Measurements from ENCODE around the gene MYOZ2. TPM values are rescaled to one million over a fixed set of nuclear protein-coding genes. Genes with fewer than 3 reads are reported as not detected.

MYOZ2 gene
- total and polyA plus RNA-seq, 2 donors (not counting 3 experiments of a cell fraction or from before 2014, with no cell fraction given): 0.11 to 0.13 TPM

DNA sequence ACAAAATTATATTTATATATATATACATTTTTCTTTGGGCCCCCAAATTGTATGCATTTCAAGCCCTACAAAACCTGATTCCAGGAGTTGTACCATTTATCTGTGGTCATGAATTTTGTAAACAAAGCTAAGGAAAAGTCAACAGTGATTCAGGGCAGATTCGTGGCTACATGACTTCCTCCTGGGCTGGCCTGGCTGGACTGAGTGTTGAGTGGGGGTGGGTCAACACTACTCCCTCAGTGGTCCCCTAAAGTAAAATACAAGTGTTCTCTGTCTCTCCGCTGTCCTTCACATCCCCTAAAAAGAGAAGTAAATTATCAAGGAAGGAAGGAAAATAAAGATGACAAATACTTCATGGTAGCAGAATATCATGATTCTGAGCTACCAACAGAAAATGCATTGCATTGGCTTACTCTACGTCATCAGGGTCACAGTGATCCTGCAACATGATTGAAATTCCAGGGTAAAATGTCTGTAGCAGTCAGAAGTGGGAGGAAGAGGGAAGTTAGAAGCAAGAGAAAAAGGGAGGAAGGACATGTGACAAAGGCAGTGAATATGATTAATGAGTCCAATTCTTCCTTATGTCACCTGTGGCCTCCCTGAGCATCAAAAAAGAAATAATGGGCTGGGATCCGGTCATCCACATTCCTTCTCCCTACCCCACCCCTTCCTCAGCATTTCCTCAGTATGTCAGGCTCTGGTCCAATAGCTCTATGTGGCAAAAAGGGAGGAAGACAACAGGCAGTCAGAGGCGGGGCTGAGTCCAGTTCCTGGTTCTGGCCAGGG, 42.4 kb upstream of the MYOZ2 start:
- intact Hi-C loops (cut with micrococcal nuclease): no loop called here
- CTCF ChIA-PET: interaction anchor here (0.7 to 2.5 kb wide), 2 partner anchors 10 to 52 kb away, joined by 3 to 9 read pairs; no protein-coding TSS in a partner anchor
- peak overlapping the region; percentile 13 for H3K4me2 ChIP-seq (ENCODE audit: insufficient read depth, low read length)
- peak overlapping the region; percentile 19 for H3K27ac ChIP-seq (ENCODE audit: insufficient read depth, low read depth, low read length)
- no peaks in the 10 kb centered on the region for H3K9me3 ChIP-seq (replicated peaks; ENCODE audit: control insufficient read depth, insufficient read depth, low read length)
- no peaks in the 10 kb centered on the region for H3K36me3 ChIP-seq (ENCODE audit: control insufficient read depth in 2 of 2, extremely low read depth in 1 of 2, insufficient read depth in 2 of 2, low read length in 2 of 2)
- no peak overlapping the region for H3K9ac ChIP-seq (replicated peaks; ENCODE audit: extremely low read depth, insufficient read depth, low read length)
- DNase-seq (ENCODE audit: low read depth, low spot score): no peak
- POLR2A ChIA-PET: no interaction called here
- dilution Hi-C loops (cut with MboI; ENCODE audit: extremely low pct_ligation_motif_present, low sequenced_read_pairs): no loop called here
- H3K79me2 ChIP-seq (ENCODE audit: control insufficient read depth, insufficient read depth, low read length): no peaks in the 10 kb centered on the region
- H2AFZ ChIP-seq (ENCODE audit: low read depth, low read length): peak overlapping the region; percentile 37
- H3K9me1 ChIP-seq (replicated peaks; ENCODE audit: control insufficient read depth, extremely low read depth, insufficient read depth, low read length): no peaks in the 10 kb centered on the region
- H4K20me1 ChIP-seq (replicated peaks; ENCODE audit: control insufficient read depth, extremely low read depth, insufficient read depth, low read length): no peaks in the 10 kb centered on the region
- peak; percentile 76 for FAIRE-seq
- BruUV-seq (replicated peaks): no TSS peak
- H3K4me1 ChIP-seq (ENCODE audit: control insufficient read depth, extremely low read depth, insufficient read depth, low read length): peaks cover 16% of the 10 kb centered on the region
- H3K27me3 ChIP-seq (ENCODE audit: control insufficient read depth in 2 of 2, insufficient read depth in 2 of 2, low read length in 2 of 2): no peaks in the 10 kb centered on the region
- no peak overlapping the region for H3K4me3 ChIP-seq (replicated peaks in 1 of 3; ENCODE audit: insufficient read depth in 1 of 3, low read depth in 1 of 3, low read length in 3 of 3)
- TF ChIP-seq GATA2 (IDR thresholded peaks at IDR 0.05; ENCODE audit: insufficient read depth, insufficient read length, low read depth, low read length): peak; percentile 43
- TF ChIP-seq POLR2A (IDR thresholded peaks at IDR 0.05; ENCODE audit: low read depth, low read length): no peak
- peak; percentile 44 for TF ChIP-seq FOS (IDR thresholded peaks at IDR 0.05; ENCODE audit: borderline replicate concordance, insufficient read depth, low read length)

DNA sequence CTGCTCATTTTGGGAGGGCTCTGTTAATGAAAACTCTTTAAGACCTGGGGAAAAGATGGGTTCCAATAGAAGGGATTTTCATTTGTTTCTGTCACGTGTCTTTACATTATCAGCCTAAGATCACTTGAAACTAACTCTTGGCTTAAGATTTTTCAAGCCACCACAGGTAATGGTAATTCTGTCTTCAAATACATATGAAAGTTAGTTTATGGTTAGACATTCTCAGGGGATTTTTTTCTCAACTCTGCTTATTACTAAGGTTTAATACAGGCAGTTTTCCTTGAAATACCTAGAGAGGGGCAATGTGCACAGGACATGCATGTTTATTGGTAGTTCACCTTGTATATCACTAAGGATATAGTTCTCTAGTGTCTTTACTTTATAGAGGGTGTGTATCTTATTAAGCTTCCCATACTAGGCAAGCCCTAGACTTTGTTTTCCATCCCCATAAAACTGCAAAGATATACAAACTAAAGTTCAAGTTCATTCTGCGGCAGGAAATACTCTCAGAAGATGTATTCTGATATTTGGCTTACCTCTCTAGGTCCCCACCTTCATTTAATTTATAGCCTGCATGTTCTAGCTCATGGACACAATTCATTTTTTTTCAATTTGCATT, 38.2 kb upstream of the MYOZ2 start:
- no peak for TF ChIP-seq JUN (IDR thresholded peaks at IDR 0.05; ENCODE audit: borderline replicate concordance, insufficient read depth, insufficient read length, low read depth)
- TF ChIP-seq FOS (IDR thresholded peaks at IDR 0.05; ENCODE audit: borderline replicate concordance, insufficient read depth, low read length): no peak
- no peak for TF ChIP-seq POLR2A (IDR thresholded peaks at IDR 0.05; ENCODE audit: low read depth, low read length)
- no peak for TF ChIP-seq EZH2 (IDR thresholded peaks at IDR 0.05; ENCODE audit: borderline replicate concordance, low read depth, low read length, severe bottlenecking)
- TF ChIP-seq, protein P1, sequence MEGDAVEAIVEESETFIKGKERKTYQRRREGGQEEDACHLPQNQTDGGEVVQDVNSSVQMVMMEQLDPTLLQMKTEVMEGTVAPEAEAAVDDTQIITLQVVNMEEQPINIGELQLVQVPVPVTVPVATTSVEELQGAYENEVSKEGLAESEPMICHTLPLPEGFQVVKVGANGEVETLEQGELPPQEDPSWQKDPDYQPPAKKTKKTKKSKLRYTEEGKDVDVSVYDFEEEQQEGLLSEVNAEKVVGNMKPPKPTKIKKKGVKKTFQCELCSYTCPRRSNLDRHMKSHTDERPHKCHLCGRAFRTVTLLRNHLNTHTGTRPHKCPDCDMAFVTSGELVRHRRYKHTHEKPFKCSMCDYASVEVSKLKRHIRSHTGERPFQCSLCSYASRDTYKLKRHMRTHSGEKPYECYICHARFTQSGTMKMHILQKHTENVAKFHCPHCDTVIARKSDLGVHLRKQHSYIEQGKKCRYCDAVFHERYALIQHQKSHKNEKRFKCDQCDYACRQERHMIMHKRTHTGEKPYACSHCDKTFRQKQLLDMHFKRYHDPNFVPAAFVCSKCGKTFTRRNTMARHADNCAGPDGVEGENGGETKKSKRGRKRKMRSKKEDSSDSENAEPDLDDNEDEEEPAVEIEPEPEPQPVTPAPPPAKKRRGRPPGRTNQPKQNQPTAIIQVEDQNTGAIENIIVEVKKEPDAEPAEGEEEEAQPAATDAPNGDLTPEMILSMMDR (IDR thresholded peaks at IDR 0.05; ENCODE audit: extremely low read depth in 1 of 2, insufficient read depth in 1 of 2, low read depth in 1 of 2, low read length in 2 of 2): no peak
- no peak for TF ChIP-seq GATA2 (IDR thresholded peaks at IDR 0.05; ENCODE audit: insufficient read depth, insufficient read length, low read depth, low read length)
- TF ChIP-seq, protein P2, sequence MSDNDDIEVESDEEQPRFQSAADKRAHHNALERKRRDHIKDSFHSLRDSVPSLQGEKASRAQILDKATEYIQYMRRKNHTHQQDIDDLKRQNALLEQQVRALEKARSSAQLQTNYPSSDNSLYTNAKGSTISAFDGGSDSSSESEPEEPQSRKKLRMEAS (IDR thresholded peaks at IDR 0.05; ENCODE audit: insufficient read depth, insufficient read length): no peak
- TF ChIP-seq MYC (IDR thresholded peaks at IDR 0.05; ENCODE audit: low read depth, low read length): no peak
- no peak for TF ChIP-seq POLR2AphosphoS5 (IDR thresholded peaks at IDR 0.05; ENCODE audit: insufficient read depth, low read depth, low read length)
- BruUV-seq (replicated peaks): no TSS peak
- dilution Hi-C loops (cut with MboI; ENCODE audit: extremely low pct_ligation_motif_present, low sequenced_read_pairs): no loop called here
- H4K20me1 ChIP-seq (replicated peaks; ENCODE audit: control insufficient read depth, extremely low read depth, insufficient read depth, low read length): no peaks in the 10 kb centered on the region
- no peaks in the 10 kb centered on the region for H3K27me3 ChIP-seq (ENCODE audit: control insufficient read depth in 2 of 2, insufficient read depth in 2 of 2, low read length in 2 of 2)
- H3K9me1 ChIP-seq (replicated peaks; ENCODE audit: control insufficient read depth, extremely low read depth, insufficient read depth, low read length): no peaks in the 10 kb centered on the region
- H3K4me3 ChIP-seq (replicated peaks in 1 of 3; ENCODE audit: insufficient read depth in 1 of 3, low read depth in 1 of 3, low read length in 3 of 3): no peak overlapping the region
- no peak overlapping the region for H3K9ac ChIP-seq (replicated peaks; ENCODE audit: extremely low read depth, insufficient read depth, low read length)
- CTCF ChIA-PET: interaction anchor here (2.0 kb wide), 1 partner anchor 11 kb away, joined by 13 read pairs; no protein-coding TSS in a partner anchor
- H3K4me1 ChIP-seq (ENCODE audit: control insufficient read depth, extremely low read depth, insufficient read depth, low read length): peaks cover 17% of the 10 kb centered on the region
- H3K79me2 ChIP-seq (ENCODE audit: control insufficient read depth, insufficient read depth, low read length): no peaks in the 10 kb centered on the region
- no peak overlapping the region for H3K4me2 ChIP-seq (ENCODE audit: insufficient read depth, low read length)
- DNase-seq (ENCODE audit: low read depth, low spot score): no peak
- H3K27ac ChIP-seq (ENCODE audit: insufficient read depth, low read depth, low read length): no peak overlapping the region
- H3K9me3 ChIP-seq (replicated peaks; ENCODE audit: control insufficient read depth, insufficient read depth, low read length): no peaks in the 10 kb centered on the region
- H3K36me3 ChIP-seq (ENCODE audit: control insufficient read depth in 2 of 2, extremely low read depth in 1 of 2, insufficient read depth in 2 of 2, low read length in 2 of 2): no peaks in the 10 kb centered on the region
- H2AFZ ChIP-seq (ENCODE audit: low read depth, low read length): no peak overlapping the region
- no peak for FAIRE-seq
- intact Hi-C loops (cut with micrococcal nuclease): no loop called here
- POLR2A ChIA-PET: no interaction called here

Data from endothelial cell of umbilical vein (primary cell).